ENCODE measurements around the gene FBXO24. TPM values are rescaled to one million over a fixed set of nuclear protein-coding genes. Genes with fewer than 3 reads are reported as not detected.

Gene FBXO24
- total and polyA plus RNA-seq, 10 of the 15 experiments (the other 5 are each of a cell fraction or from before 2014, with no cell fraction given), result 0.11 to 0.96 (median 0.27) TPM; not detected in 4

DNA sequence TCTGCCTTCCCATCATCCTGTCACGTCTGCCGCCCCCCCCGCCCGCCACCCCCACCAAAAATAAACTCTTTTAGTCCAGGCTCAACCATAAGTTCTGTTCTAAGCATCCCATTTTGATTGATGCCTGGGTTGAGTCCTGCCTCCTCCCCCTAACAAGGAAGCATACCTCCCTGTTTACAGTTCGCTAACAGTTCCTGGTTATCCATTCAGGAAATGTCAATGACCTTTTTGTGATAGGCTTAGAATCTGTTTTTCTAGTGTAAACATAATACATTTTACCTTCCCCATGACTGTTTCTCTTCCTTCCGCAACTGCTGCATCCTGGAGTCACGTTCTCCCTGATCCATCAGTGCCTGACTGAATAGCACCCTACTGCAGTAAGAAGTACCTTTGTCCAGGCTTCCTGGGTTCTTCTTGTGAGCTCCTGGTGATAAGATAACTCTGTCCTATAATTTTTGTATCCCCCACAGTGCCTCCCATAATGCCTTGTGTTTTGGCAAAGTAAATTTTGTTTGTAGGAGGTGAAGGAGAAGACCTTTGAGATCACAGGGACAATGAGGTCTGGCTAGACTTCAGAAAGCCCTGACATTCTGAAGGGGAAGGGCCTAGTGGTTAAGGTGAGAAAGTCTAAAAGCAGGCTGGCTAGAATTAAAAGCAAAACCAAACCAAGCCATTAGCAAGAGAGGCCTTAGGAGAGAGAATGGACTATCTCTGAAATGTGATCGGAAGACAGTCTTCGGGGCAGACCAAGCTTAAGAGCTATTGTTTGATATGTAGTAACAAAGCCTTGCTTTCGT, 39.8 kb upstream of the FBXO24 start (continued):
- 0 out of 2 replicates have a peak, but pooled peaks have one; percentile 11 for TF ChIP-seq SPI1 (IDR thresholded peaks at IDR 0.05; ENCODE audit: borderline replicate concordance, insufficient read depth, low read depth, low read length)
- TF ChIP-seq NFYB (IDR thresholded peaks at IDR 0.05; ENCODE audit: insufficient read depth, low read depth, low read length), result no peak
- no peak for TF ChIP-seq ZNF217 (IDR thresholded peaks at IDR 0.05)
- TF ChIP-seq KDM1A (IDR thresholded peaks at IDR 0.05; ENCODE audit: borderline replicate concordance), result no peak
- peak; percentile 48; the same call in 1 of the 2 replicates for TF ChIP-seq ATF7 (IDR thresholded peaks at IDR 0.05; ENCODE audit: low read depth)
- TF ChIP-seq NR2C2 (IDR thresholded peaks at IDR 0.05; ENCODE audit: borderline replicate concordance, control insufficient read depth, insufficient read length, low read depth), result no peak
- TF ChIP-seq PAX8 (IDR thresholded peaks at IDR 0.05), result no peak
- TF ChIP-seq, protein P1, sequence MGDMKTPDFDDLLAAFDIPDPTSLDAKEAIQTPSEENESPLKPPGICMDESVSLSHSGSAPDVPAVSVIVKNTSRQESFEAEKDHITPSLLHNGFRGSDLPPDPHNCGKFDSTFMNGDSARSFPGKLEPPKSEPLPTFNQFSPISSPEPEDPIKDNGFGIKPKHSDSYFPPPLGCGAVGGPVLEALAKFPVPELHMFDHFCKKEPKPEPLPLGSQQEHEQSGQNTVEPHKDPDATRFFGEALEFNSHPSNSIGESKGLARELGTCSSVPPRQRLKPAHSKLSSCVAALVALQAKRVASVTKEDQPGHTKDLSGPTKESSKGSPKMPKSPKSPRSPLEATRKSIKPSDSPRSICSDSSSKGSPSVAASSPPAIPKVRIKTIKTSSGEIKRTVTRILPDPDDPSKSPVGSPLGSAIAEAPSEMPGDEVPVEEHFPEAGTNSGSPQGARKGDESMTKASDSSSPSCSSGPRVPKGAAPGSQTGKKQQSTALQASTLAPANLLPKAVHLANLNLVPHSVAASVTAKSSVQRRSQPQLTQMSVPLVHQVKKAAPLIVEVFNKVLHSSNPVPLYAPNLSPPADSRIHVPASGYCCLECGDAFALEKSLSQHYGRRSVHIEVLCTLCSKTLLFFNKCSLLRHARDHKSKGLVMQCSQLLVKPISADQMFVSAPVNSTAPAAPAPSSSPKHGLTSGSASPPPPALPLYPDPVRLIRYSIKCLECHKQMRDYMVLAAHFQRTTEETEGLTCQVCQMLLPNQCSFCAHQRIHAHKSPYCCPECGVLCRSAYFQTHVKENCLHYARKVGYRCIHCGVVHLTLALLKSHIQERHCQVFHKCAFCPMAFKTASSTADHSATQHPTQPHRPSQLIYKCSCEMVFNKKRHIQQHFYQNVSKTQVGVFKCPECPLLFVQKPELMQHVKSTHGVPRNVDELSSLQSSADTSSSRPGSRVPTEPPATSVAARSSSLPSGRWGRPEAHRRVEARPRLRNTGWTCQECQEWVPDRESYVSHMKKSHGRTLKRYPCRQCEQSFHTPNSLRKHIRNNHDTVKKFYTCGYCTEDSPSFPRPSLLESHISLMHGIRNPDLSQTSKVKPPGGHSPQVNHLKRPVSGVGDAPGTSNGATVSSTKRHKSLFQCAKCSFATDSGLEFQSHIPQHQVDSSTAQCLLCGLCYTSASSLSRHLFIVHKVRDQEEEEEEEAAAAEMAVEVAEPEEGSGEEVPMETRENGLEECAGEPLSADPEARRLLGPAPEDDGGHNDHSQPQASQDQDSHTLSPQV (IDR thresholded peaks at IDR 0.05), result no peak
- no peak for TF ChIP-seq SREBF1 (IDR thresholded peaks at IDR 0.05; ENCODE audit: low read length)
- TF ChIP-seq CBFB (IDR thresholded peaks at IDR 0.05; ENCODE audit: low read depth), result no peak
- TF ChIP-seq HDGF (IDR thresholded peaks at IDR 0.05), result no peak
- no peak for TF ChIP-seq ZNF274 (IDR thresholded peaks at IDR 0.05; ENCODE audit: insufficient read depth, insufficient read length)
- TF ChIP-seq POLR2AphosphoS5 (IDR thresholded peaks at IDR 0.05; ENCODE audit: low read length), result peak; percentile 64; the same call in 1 of the 2 replicates
- no peak for TF ChIP-seq MYB (IDR thresholded peaks at IDR 0.05; ENCODE audit: borderline replicate concordance, low read depth, low read length)
- TF ChIP-seq, protein P2, sequence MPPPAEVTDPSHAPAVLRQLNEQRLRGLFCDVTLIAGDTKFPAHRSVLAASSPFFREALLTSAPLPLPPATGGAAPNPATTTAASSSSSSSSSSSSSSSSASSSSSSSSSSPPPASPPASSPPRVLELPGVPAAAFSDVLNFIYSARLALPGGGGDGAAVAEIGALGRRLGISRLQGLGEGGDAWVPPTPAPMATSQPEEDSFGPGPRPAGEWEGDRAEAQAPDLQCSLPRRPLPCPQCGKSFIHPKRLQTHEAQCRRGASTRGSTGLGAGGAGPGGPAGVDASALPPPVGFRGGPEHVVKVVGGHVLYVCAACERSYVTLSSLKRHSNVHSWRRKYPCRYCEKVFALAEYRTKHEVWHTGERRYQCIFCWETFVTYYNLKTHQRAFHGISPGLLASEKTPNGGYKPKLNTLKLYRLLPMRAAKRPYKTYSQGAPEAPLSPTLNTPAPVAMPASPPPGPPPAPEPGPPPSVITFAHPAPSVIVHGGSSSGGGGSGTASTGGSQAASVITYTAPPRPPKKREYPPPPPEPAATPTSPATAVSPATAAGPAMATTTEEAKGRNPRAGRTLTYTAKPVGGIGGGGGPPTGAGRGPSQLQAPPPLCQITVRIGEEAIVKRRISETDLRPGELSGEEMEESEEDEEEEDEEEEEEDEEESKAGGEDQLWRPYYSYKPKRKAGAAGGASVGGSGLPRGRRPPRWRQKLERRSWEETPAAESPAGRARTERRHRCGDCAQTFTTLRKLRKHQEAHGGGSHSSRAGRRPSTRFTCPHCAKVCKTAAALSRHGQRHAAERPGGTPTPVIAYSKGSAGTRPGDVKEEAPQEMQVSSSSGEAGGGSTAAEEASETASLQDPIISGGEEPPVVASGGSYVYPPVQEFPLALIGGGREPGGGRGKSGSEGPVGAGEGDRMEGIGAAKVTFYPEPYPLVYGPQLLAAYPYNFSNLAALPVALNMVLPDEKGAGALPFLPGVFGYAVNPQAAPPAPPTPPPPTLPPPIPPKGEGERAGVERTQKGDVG (CRISPR knock-in tag; IDR thresholded peaks at IDR 0.05), result no peak
- TF ChIP-seq, protein P3, sequence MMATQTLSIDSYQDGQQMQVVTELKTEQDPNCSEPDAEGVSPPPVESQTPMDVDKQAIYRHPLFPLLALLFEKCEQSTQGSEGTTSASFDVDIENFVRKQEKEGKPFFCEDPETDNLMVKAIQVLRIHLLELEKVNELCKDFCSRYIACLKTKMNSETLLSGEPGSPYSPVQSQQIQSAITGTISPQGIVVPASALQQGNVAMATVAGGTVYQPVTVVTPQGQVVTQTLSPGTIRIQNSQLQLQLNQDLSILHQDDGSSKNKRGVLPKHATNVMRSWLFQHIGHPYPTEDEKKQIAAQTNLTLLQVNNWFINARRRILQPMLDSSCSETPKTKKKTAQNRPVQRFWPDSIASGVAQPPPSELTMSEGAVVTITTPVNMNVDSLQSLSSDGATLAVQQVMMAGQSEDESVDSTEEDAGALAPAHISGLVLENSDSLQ (IDR thresholded peaks at IDR 0.05), result peak; percentile 34
- no peak for TF ChIP-seq YY1 (IDR thresholded peaks at IDR 0.05; ENCODE audit: low read depth, low read length)
- TF ChIP-seq, protein P4, sequence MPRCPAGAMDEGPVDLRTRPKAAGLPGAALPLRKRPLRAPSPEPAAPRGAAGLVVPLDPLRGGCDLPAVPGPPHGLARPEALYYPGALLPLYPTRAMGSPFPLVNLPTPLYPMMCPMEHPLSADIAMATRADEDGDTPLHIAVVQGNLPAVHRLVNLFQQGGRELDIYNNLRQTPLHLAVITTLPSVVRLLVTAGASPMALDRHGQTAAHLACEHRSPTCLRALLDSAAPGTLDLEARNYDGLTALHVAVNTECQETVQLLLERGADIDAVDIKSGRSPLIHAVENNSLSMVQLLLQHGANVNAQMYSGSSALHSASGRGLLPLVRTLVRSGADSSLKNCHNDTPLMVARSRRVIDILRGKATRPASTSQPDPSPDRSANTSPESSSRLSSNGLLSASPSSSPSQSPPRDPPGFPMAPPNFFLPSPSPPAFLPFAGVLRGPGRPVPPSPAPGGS (IDR thresholded peaks at IDR 0.05; ENCODE audit: borderline replicate concordance, insufficient read depth, low read depth, low read length, poor library complexity, severe bottlenecking), result no peak
- TF ChIP-seq STAT1 (conservative IDR thresholded peaks at IDR 0.05), result no peak
- TF ChIP-seq TBL1XR1 (IDR thresholded peaks at IDR 0.05; ENCODE audit: low read depth, low read length), result no peak
- no peak for TF ChIP-seq RAD21 (IDR thresholded peaks at IDR 0.05; ENCODE audit: insufficient read depth, low read depth, low read length)

Measured in GM12878 (cell line).